ENCODE measurements around the gene SLC16A5. TPM values are rescaled to one million over a fixed set of nuclear protein-coding genes. Genes with fewer than 3 reads are reported as not detected.
A peak's percentile ranks its signal among the peaks of the same experiment; 100 is the strongest.
"Not testable (repeated sequence)": the region's sequence is repeated elsewhere in the genome, so short reads cannot be mapped to it uniquely, and the experiment has no call there.

SLC16A5 gene, protein sequence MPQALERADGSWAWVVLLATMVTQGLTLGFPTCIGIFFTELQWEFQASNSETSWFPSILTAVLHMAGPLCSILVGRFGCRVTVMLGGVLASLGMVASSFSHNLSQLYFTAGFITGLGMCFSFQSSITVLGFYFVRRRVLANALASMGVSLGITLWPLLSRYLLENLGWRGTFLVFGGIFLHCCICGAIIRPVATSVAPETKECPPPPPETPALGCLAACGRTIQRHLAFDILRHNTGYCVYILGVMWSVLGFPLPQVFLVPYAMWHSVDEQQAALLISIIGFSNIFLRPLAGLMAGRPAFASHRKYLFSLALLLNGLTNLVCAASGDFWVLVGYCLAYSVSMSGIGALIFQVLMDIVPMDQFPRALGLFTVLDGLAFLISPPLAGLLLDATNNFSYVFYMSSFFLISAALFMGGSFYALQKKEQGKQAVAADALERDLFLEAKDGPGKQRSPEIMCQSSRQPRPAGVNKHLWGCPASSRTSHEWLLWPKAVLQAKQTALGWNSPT
- 6.6 and 8.8 TPM in 2 replicates for total RNA-seq (2014; rRNA removed; shearing (Covaris generic))

- DNase-seq (ENCODE audit: low read depth) = peak; percentile 92
Measured at GRCh38 chr17:75087558-75088453, at the start of gene SLC16A5. Gene SLC16A5 (plus strand): TSS chr17:75087954. CDS start chr17:75093637, 5,683 bp downstream.

DNA sequence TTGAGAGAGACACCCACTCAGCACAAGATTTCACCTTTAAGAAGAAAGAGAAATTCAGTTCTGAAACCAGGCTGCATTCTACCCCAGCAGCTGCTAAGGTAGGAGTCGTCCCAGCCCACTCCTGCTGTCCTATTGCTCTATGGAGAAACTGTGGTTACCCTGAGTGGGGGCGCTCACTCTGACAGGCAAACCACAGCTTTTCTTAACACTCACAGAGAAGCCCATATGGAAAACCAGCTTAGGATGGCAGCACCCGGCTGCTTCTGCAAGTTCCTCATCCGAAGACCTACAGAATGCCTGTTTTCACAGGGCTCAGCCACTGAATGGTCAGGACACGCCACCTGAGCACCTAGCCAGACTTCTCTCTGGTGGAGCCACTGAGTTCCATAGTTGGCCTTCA lies 48.5 kb upstream of the SLC16A5 start:
- DNase-seq (ENCODE audit: low read depth) = no peak

GRCh38 chr17:75041656-75042280 lies 46.0 kb upstream of the SLC16A5 start:
- no peak for DNase-seq (ENCODE audit: low read depth)

DNA sequence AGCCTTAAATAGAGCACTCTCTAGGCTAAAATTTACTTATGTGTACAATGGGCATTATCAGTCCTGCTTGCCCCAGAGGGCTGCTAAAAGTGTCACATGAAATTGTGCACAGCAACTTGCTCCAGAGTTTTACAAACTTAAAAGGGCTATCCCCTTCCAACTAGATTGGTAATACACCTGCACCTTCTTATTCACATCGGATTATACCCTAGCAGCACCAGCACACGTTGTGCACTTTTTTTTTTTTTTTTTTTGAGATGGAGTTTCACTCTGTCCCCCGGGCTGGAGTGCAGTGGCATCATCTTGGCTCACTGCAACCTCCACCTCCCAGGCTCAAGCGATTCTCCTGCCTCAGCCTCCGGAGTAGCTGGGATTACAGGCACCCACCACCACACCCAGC lies 44.0 kb upstream of the SLC16A5 start:
- DNase-seq (ENCODE audit: low read depth) = not testable (repeated sequence)

DNA sequence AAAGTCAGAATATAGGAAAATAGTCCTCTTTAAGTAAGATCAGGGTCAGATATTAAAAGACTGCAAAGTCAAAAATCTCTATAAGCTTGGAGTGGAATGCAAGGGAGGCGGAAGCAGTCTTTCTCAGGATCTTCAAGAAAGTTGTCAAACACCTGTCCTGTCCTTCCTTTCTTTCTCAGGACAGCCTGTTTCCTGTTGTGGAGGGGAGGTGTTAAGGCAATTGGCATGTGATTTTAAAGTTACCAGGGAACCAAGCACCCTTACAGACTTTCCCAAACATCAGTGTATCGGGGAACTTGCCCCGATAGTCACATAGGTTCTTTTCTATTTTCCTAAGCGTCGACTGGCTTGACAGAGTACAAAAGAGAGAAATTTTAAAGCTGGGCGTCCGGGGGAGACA lies 43.0 kb upstream of the SLC16A5 start:
- no peak for DNase-seq (ENCODE audit: low read depth)

- not testable (repeated sequence) for DNase-seq (ENCODE audit: low read depth)
Measured at GRCh38 chr17:75045946-75046406, 41.8 kb upstream of the SLC16A5 start.

GRCh38 chr17:75046407-75047289 lies 41.1 kb upstream of the SLC16A5 start, which contains the start of the genes ATP5PD and KCTD2:
Gene ATP5PD (minus strand): TSS chr17:75046969. CDS start chr17:75042650, 4,319 bp downstream.
Gene KCTD2 (plus strand): TSS chr17:75047225. CDS start chr17:75047251, 26 bp downstream.
- DNase-seq (ENCODE audit: low read depth) = peak; percentile 94

DNA sequence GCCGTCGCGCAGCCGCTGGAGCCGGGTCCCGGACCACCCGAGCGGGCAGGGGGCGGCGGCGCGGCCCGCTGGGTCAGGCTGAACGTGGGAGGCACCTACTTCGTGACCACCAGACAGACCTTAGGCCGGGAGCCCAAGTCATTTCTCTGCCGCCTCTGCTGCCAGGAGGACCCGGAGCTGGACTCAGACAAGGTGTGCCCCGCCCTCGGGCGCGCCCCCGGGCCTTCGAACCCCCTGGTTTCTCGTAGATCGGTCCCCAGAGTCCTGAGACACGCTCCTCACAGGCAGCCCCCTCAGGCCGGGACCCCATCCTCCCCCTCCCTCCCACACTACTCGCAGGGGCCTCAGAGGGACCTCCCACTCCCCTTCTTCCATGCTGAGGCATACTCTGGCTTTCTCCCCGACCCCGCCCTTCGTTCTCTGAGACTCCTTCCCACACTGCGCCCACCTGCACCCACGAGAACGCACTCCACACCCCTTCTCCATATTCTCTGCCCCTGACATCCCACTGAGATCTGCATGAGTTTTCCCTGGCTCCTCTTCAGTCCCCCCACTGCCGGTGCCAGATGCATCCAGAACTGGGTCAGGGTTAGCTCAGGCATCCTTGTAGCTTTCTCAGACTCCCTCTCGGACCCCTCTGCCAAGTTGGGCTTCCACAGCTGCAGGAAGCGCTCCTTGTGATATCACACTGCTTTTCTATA lies 40.2 kb upstream of the SLC16A5 start:
- no peak for DNase-seq (ENCODE audit: low read depth)

- peak; percentile 26 for DNase-seq (ENCODE audit: low read depth)
Measured at GRCh38 chr17:75048249-75048878, 39.4 kb upstream of the SLC16A5 start.

- DNase-seq (ENCODE audit: low read depth) = no peak
Measured at GRCh38 chr17:75049057-75049456, 38.7 kb upstream of the SLC16A5 start.

- no peak for DNase-seq (ENCODE audit: low read depth)
Measured at GRCh38 chr17:75049706-75050105, 38.0 kb upstream of the SLC16A5 start.

DNA sequence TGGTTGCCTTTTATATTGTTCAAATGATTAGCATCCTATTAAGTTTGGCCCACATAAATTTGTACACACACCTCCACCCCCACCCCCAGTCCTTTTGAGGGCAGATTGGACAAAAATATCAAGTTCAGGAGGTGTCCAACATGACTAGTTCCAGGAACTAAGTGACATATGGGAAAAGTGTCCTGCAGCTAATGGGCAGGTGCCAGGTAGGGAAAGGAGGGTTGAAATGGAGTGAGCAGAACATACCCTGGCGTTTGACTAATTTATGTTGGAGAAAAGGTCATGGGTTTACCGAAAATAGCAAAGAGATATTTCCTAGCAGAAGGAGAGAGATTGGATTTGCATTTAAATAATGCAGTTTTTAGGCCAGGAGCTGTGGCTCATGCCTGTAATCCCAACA lies 35.8 kb upstream of the SLC16A5 start:
- DNase-seq (ENCODE audit: low read depth) = no peak

DNA sequence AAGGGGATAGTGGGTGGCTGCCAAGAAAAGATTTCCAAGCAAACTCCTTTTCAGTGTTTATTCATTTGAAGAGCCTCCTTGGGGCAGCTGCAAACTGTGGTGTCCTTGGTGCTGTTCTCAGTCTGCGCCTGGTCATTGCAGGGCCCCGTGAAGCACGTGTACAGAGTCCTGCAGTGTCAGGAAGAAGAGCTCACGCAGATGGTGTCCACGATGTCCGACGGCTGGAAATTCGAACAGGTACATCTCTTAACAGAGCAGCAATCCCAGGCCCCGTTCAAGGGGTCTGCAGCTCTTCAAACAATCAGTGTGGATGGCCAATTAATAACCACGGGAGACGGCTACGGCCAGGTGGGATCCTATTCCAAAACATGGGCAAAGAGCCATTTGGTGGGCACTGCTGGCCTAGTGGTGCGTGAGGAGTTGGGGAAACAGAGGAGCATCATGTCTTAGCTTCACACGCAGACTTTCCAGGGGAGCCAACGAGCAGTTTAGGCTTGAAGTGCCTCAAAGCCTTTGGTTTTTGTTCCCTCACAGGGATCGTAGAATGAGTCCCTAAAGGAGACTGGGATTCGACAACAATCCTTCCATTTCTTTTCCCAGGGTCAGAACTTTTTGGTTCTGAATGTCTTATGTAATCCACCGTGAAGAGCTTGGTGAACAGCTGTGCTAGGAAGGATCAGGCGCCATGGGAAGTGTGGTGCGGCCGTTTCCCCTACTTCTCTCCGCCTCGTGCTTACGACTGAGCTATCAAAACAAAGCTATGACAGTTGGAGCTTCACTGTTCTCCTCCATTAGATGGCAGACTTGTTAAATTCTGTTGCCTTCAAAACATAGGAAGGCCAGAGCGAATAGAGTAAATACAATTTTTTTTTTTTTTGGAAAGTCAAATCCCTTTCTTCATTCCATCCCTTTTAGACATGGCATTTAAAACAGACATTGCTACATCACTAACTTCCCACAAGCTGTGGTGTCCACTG lies 28.1 kb upstream of the SLC16A5 start:
- DNase-seq (ENCODE audit: low read depth) = peak; percentile 29

GRCh38 chr17:75060434-75061054 lies 27.2 kb upstream of the SLC16A5 start:
- DNase-seq (ENCODE audit: low read depth) = no peak

GRCh38 chr17:75061055-75061438 lies 26.7 kb upstream of the SLC16A5 start:
- DNase-seq (ENCODE audit: low read depth) = no peak

DNA sequence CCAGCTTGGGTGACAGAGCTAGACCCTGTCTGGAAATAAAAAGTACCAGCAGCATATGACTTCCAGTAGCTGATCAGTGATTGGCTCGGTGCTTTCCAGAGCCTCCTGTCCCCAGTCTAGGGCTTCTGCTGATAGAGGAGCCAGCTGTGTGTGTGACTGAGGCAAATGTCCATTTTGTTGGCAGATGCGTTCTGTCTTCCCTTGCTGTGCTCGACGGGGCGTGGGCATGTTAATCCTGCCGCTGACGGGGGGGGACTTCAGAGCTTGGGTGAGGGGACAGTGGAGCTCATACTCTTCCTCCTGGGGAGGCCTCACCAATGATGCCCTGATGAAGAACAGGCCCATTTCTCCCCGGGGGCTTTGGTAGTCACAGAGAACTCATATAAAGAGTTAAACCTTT lies 26.1 kb upstream of the SLC16A5 start:
- DNase-seq (ENCODE audit: low read depth) = no peak

DNA sequence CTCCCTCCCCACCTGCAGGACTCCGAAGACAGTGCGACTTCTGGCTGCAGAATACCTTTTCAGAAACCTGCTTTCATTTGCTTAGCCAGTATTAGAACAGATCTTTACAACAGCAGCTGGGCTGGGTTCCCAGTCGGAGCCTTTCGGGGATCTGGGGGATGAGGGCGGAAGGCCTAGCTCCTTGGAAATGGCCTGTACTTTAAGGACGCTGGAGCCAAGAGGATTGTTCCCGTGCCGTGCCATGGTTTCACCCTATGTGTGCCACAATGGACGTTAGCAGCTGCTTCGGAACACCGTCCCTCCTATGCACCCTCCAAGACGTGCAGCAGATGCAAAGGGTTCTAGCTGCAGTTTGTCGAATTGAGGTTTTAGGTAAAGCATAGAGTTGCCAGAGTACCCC lies 24.6 kb upstream of the SLC16A5 start:
- no peak for DNase-seq (ENCODE audit: low read depth)

- no peak for DNase-seq (ENCODE audit: low read depth)
Measured at GRCh38 chr17:75063626-75064025, 24.1 kb upstream of the SLC16A5 start.

All from RPMI7951 (cell line).